HepG2 (cell line): ENCODE data around the gene MBTPS1. TPM values are rescaled to one million over a fixed set of nuclear protein-coding genes. Genes with fewer than 3 reads are reported as not detected.

Experiments
- ATF1 ChIP-seq: IDR thresholded peaks from 2 replicates; pipeline ENCODE4 v1.6.1; 2016; ENCODE audit warnings: mild to moderate bottlenecking, control low read depth
- BHLHE40 ChIP-seq: IDR thresholded peaks from 2 replicates; pipeline ENCODE4 v1.6.1; 2011; ENCODE audit warnings: low read length, improper control_type of control experiment
- BRD4 ChIP-seq: sonication (generic); formaldehyde crosslinking; IDR thresholded peaks from 2 replicates; pipeline ENCODE4 v1.4.0; 2020; ENCODE audit warnings: missing genetic modification reagents
- CREM ChIP-seq, 2 experiments: sonication (generic) in 1 of 2; formaldehyde crosslinking in 1 of 2; IDR thresholded peaks; 2 replicates each; pipeline versions ENCODE4 v1.4.0 to v1.6.1; 2016 to 2020; ENCODE audit warnings: antibody characterized with exemption in 1 of 2, mild to moderate bottlenecking in 1 of 2, missing genetic modification reagents in 1 of 2
- HNF4G ChIP-seq, 2 experiments: sonication (generic) in 1 of 2; formaldehyde crosslinking in 1 of 2; IDR thresholded peaks; 2 replicates each; pipeline versions ENCODE4 v1.4.0 to v1.6.1; 2011 to 2020; ENCODE audit warnings: borderline replicate concordance in 2 of 2, low read depth in 2 of 2, mild to moderate bottlenecking in 2 of 2, low read length in 1 of 2, missing genetic modification reagents in 1 of 2, moderate library complexity in 1 of 2
- SP140L ChIP-seq: sonication (generic); formaldehyde crosslinking; IDR thresholded peaks from 2 replicates; pipeline ENCODE4 v1.4.0; 2020; ENCODE audit warnings: missing genetic modification reagents, borderline replicate concordance
- TAF15 ChIP-seq: fragments of 200-400 bp; formaldehyde crosslinking; IDR thresholded peaks from one replicate; pipeline ENCODE4 v1.6.1; 2018; ENCODE audit warnings: mild to moderate bottlenecking, low read depth, low read length; ENCODE audit not compliant: poor library complexity, severe bottlenecking
- TBX2 ChIP-seq: sonication (generic); formaldehyde crosslinking; IDR thresholded peaks from 2 replicates; pipeline ENCODE4 v1.5.0; 2020; ENCODE audit warnings: missing genetic modification reagents, mild to moderate bottlenecking, borderline replicate concordance
- TCF12 ChIP-seq, 2 experiments: fragments of 450-650 bp in 1 of 2; sonication (generic) in 1 of 2; formaldehyde crosslinking in 1 of 2; IDR thresholded peaks; 2 replicates each; pipeline versions ENCODE4 v1.6.1 to v1.8.0; 2017 to 2022; ENCODE audit warnings: antibody characterized with exemption in 1 of 2, mild to moderate bottlenecking in 1 of 2, missing genetic modification reagents in 1 of 2, moderate library complexity in 1 of 2
- ZNF496 ChIP-seq: sonication (generic); formaldehyde crosslinking; IDR thresholded peaks from 2 replicates; pipeline ENCODE4 v1.8.1; 2023; ENCODE audit warnings: mild to moderate bottlenecking, moderate library complexity, missing genetic modification reagents; ENCODE audit not compliant: insufficient replicate concordance
- ZNF782 ChIP-seq: sonication (generic); formaldehyde crosslinking; IDR thresholded peaks from 2 replicates; pipeline ENCODE4 v1.4.0; 2020; ENCODE audit warnings: missing genetic modification reagents, mild to moderate bottlenecking, borderline replicate concordance
- ZSCAN20 ChIP-seq: sonication (generic); formaldehyde crosslinking; IDR thresholded peaks from 2 replicates; pipeline ENCODE4 v1.4.0; 2020; ENCODE audit warnings: missing genetic modification reagents, mild to moderate bottlenecking, borderline replicate concordance
- polyA plus RNA-seq, 8 experiments: library from polyadenylated mRNA; depleted of rRNA in 3 of 8; stranded (reverse) in 7 of 8; unstranded in 1 of 8; fragments of >200 nt; fragmentation: Illumina TruSeq in 4 of 8; extraction: Trizol in 4 of 8; gene quantifications; 2 replicates each; pipeline versions ENCODE4 v1.2.1 to v1.2.3, GENCODE V29; 2011 to 2016; ENCODE audit warnings: low read depth in 4 of 8, missing spikeins in 1 of 8, mixed read lengths in 1 of 8; ENCODE audit not compliant: insufficient read depth in 1 of 8
- total RNA-seq, 5 experiments: library from RNA; depleted of rRNA; stranded (reverse); fragments of >200 nt; fragmentation: Illumina TruSeq; extraction: Trizol; gene quantifications; 2 replicates each; pipeline ENCODE4 v1.2.3, GENCODE V29; 2016; ENCODE audit warnings: low read depth in 1 of 5
- TF ChIP-seq, protein P1 (sequence below): sonication (generic); formaldehyde crosslinking; IDR thresholded peaks from 2 replicates; pipeline ENCODE4 v1.5.0; 2020; ENCODE audit warnings: mild to moderate bottlenecking, missing genetic modification reagents
- TF ChIP-seq, protein P2 (sequence below): sonication (generic); formaldehyde crosslinking; IDR thresholded peaks from 2 replicates; pipeline ENCODE4 v1.9.0; 2022; ENCODE audit warnings: missing genetic modification reagents, mild to moderate bottlenecking, borderline replicate concordance
- TF ChIP-seq, protein P3 (sequence below), 2 experiments: sonication (generic) in 1 of 2; formaldehyde crosslinking in 1 of 2; IDR thresholded peaks; 2 replicates each; pipeline versions ENCODE4 v1.6.1 to v1.9.0; 2014 to 2022; ENCODE audit warnings: antibody characterized with exemption in 1 of 2, borderline replicate concordance in 1 of 2, inconsistent platforms in 1 of 2, low read depth in 1 of 2, missing genetic modification reagents in 1 of 2
- TF ChIP-seq, protein P4 (sequence below): sonication (generic); formaldehyde crosslinking; IDR thresholded peaks from 2 replicates; pipeline ENCODE4 v1.4.0; 2020; ENCODE audit warnings: missing genetic modification reagents

MBTPS1 gene
- total and polyA plus RNA-seq, 2 of the 13 experiments (the other 11 are each of a cell fraction or from before 2014, with no cell fraction given): 56.7 to 91.3 TPM

DNA sequence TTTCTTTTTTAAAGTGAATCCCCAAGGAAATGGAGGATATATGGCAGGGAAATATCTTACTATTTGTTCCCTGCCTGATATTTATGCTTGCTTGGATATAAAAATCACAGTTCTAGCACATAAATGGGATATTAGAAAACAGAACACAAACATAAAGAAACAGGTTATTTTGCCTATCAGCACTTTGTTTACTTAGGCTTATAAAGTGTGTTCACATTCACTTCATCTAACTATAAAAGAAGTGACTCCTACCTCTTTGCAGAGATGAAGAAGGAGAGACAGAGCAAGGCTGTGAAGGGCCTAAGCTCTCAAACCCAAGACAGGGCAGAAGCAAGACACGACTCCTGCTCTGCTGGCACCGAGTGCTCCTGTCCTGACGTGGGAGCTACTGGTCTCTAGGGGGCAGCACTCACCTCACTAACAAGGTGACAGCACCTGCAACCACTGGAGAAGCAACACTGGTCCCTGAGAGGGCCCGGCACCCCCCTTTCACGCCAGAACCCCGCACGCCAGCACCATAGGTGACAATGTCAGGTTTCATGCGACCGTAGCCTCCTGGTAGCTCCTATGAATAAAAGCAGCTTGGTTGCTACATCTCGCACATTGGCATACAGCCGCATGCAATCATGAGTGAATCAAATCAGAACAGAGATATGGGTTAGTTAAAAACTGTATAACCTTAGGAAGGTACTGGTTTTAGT lies 32.0 kb downstream of the MBTPS1 start (continued):
- TF ChIP-seq, protein P1, sequence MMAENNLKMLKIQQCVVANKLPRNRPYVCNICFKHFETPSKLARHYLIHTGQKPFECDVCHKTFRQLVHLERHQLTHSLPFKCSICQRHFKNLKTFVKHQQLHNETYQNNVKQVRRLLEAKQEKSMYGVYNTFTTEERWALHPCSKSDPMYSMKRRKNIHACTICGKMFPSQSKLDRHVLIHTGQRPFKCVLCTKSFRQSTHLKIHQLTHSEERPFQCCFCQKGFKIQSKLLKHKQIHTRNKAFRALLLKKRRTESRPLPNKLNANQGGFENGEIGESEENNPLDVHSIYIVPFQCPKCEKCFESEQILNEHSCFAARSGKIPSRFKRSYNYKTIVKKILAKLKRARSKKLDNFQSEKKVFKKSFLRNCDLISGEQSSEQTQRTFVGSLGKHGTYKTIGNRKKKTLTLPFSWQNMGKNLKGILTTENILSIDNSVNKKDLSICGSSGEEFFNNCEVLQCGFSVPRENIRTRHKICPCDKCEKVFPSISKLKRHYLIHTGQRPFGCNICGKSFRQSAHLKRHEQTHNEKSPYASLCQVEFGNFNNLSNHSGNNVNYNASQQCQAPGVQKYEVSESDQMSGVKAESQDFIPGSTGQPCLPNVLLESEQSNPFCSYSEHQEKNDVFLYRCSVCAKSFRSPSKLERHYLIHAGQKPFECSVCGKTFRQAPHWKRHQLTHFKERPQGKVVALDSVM (CRISPR knock-in tag): no peak
- TF ChIP-seq, protein P2, sequence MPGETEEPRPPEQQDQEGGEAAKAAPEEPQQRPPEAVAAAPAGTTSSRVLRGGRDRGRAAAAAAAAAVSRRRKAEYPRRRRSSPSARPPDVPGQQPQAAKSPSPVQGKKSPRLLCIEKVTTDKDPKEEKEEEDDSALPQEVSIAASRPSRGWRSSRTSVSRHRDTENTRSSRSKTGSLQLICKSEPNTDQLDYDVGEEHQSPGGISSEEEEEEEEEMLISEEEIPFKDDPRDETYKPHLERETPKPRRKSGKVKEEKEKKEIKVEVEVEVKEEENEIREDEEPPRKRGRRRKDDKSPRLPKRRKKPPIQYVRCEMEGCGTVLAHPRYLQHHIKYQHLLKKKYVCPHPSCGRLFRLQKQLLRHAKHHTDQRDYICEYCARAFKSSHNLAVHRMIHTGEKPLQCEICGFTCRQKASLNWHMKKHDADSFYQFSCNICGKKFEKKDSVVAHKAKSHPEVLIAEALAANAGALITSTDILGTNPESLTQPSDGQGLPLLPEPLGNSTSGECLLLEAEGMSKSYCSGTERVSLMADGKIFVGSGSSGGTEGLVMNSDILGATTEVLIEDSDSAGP (CRISPR knock-in tag): 0 out of 2 replicates have a peak, but pooled peaks have one; percentile 19
- TF ChIP-seq HNF4G (IDR thresholded peaks at IDR 0.05; ENCODE audit: borderline replicate concordance, low read depth, low read length) (no peak), HNF4G (CRISPR knock-in tag; IDR thresholded peaks at IDR 0.05; ENCODE audit: borderline replicate concordance, low read depth) (peak; percentile 31; the same call in 1 of the 2 replicates), ZSCAN20 (CRISPR knock-in tag) (no peak), CREM (IDR thresholded peaks at IDR 0.05) (0 out of 2 replicates have a peak, but pooled peaks have one; percentile 27), CREM (CRISPR knock-in tag; IDR thresholded peaks at IDR 0.05) (no peak), ZNF782 (CRISPR knock-in tag) (0 out of 2 replicates have a peak, but pooled peaks have one; percentile 35), ZNF496 (CRISPR knock-in tag) (no peak), TBX2 (peak; percentile 33; the same call in 1 of the 2 replicates), TAF15 (no peak), ATF1 (no peak), TCF12 (IDR thresholded peaks at IDR 0.05) (no peak), TCF12 (CRISPR knock-in tag; IDR thresholded peaks at IDR 0.05) (no peak), SP140L (CRISPR knock-in tag) (no peak), BRD4 (CRISPR knock-in tag) (no peak), BHLHE40 (peak; percentile 65)
- TF ChIP-seq, protein P3, sequence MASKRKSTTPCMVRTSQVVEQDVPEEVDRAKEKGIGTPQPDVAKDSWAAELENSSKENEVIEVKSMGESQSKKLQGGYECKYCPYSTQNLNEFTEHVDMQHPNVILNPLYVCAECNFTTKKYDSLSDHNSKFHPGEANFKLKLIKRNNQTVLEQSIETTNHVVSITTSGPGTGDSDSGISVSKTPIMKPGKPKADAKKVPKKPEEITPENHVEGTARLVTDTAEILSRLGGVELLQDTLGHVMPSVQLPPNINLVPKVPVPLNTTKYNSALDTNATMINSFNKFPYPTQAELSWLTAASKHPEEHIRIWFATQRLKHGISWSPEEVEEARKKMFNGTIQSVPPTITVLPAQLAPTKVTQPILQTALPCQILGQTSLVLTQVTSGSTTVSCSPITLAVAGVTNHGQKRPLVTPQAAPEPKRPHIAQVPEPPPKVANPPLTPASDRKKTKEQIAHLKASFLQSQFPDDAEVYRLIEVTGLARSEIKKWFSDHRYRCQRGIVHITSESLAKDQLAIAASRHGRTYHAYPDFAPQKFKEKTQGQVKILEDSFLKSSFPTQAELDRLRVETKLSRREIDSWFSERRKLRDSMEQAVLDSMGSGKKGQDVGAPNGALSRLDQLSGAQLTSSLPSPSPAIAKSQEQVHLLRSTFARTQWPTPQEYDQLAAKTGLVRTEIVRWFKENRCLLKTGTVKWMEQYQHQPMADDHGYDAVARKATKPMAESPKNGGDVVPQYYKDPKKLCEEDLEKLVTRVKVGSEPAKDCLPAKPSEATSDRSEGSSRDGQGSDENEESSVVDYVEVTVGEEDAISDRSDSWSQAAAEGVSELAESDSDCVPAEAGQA (IDR thresholded peaks at IDR 0.05; ENCODE audit: low read depth): no peak
- TF ChIP-seq, protein P3 (CRISPR knock-in tag; IDR thresholded peaks at IDR 0.05; ENCODE audit: borderline replicate concordance): no peak
- TF ChIP-seq, protein P4, sequence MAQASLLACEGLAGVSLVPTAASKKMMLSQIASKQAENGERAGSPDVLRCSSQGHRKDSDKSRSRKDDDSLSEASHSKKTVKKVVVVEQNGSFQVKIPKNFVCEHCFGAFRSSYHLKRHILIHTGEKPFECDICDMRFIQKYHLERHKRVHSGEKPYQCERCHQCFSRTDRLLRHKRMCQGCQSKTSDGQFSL (CRISPR knock-in tag): 0 out of 2 replicates have a peak, but pooled peaks have one; percentile 36
